ENCODE data around the gene RALGAPA2. TPM values are rescaled to one million over a fixed set of nuclear protein-coding genes. Genes with fewer than 3 reads are reported as not detected.

RALGAPA2 gene
- total and polyA plus RNA-seq, 2 experiments from 2014 or later: 14.5 to 35.5 TPM

DNA sequence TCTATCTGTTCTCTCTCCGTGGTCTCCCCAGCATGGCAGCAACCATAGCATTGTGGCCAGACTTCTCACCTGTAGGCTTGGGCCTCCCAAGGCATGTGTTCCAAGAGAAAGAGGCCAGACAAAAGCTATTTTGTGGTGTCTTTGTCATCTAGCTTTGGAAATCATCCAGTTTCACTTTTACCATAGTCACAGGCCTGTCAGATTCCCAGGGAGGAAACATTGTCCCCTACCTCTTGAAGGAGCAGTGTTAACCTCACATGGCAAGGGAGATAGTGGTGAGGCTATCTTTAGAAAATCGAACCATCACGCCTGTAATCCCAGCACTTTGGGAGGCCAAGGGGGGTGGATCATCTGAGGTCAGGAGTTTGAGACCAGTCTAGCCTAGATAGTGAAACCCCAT, 42.3 kb upstream of the RALGAPA2 start:
- TF ChIP-seq, protein P1, sequence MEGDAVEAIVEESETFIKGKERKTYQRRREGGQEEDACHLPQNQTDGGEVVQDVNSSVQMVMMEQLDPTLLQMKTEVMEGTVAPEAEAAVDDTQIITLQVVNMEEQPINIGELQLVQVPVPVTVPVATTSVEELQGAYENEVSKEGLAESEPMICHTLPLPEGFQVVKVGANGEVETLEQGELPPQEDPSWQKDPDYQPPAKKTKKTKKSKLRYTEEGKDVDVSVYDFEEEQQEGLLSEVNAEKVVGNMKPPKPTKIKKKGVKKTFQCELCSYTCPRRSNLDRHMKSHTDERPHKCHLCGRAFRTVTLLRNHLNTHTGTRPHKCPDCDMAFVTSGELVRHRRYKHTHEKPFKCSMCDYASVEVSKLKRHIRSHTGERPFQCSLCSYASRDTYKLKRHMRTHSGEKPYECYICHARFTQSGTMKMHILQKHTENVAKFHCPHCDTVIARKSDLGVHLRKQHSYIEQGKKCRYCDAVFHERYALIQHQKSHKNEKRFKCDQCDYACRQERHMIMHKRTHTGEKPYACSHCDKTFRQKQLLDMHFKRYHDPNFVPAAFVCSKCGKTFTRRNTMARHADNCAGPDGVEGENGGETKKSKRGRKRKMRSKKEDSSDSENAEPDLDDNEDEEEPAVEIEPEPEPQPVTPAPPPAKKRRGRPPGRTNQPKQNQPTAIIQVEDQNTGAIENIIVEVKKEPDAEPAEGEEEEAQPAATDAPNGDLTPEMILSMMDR (IDR thresholded peaks at IDR 0.05; ENCODE audit: low read depth, low read length): no peak

GRCh38 chr20:20752712-20753111, 40.3 kb upstream of the RALGAPA2 start:
- Histone ChIP-seq H3K27ac (no peak overlapping the region), H3K4me3 (no peak overlapping the region), H3K9me3 (ENCODE audit: low read depth) (no peaks in the 10 kb centered on the region), H3K36me3 (no peaks in the 10 kb centered on the region), H3K27me3 (no peaks in the 10 kb centered on the region), H3K4me1 (ENCODE audit: low read depth) (no peaks in the 10 kb centered on the region)
- TF ChIP-seq, protein P1 (IDR thresholded peaks at IDR 0.05; ENCODE audit: low read depth, low read length): no peak
- peak in 1 of 2 donors; percentile 8 for DNase-seq (ENCODE audit: low read depth in 1 of 2, low spot score in 1 of 2)

More for the DNA sequence above, 42.3 kb upstream of the RALGAPA2 start:
- Histone ChIP-seq H3K4me1 (ENCODE audit: low read depth) (no peaks in the 10 kb centered on the region), H3K27me3 (no peaks in the 10 kb centered on the region), H3K9me3 (ENCODE audit: low read depth) (no peaks in the 10 kb centered on the region), H3K4me3 (no peak overlapping the region), H3K27ac (no peak overlapping the region), H3K36me3 (no peaks in the 10 kb centered on the region)
- no peak for DNase-seq (ENCODE audit: low read depth in 1 of 2, low spot score in 1 of 2)

DNA sequence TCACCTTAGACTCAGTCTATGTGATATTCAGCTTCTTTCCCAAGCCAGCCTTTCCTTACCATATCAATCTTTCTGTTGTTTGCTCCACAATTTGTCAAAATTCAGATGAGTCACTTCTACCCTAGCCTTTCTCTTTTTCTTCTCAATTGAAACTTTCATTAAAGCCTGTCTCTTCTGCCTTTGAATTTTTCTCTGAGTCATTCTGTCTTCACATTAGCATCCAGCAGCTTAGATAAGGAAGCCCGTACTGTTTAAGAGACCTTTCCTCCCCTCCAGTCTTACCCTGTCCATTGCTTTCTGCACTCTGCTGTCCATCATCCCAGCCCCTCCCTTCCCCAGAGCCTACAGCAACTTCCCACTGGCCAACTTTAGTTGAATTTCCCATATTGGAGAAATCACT, 34.9 kb upstream of the RALGAPA2 start:
- H3K9me3 ChIP-seq (ENCODE audit: low read depth): no peaks in the 10 kb centered on the region
- H3K4me3 ChIP-seq: no peak overlapping the region
- H3K4me1 ChIP-seq (ENCODE audit: low read depth): peaks cover 17% of the 10 kb centered on the region
- TF ChIP-seq, protein P1 (IDR thresholded peaks at IDR 0.05; ENCODE audit: low read depth, low read length): no peak
- H3K27ac ChIP-seq: no peak overlapping the region
- H3K27me3 ChIP-seq: no peaks in the 10 kb centered on the region
- no peaks in the 10 kb centered on the region for H3K36me3 ChIP-seq
- no peak for DNase-seq (ENCODE audit: low read depth in 1 of 2, low spot score in 1 of 2)

DNA sequence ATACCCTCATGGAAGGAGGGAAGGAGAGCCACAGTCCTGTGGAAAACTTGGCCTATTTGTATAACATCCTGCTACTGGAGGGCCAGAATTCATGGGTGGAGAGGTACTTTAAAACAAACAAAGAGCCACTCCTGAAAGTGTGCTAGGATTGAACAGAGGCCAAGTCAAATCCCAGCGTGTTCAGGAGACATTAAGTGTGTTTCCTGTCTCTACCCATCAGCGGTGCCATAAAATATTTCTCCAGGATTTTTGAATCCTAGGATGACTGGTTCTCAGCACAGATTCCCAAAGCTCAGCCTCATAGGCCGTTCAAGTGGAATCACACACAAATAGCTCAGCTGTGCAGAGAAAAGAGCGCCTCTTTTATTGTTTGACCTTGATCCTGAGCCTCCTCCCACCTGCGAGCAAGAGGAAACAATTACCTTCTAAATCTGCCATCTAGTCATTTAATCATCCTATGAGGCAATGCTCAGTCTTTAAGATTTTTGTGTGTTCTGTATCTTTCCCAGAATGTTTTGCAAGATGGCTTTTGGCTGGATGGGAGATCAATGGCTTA, 31.8 kb upstream of the RALGAPA2 start:
- TF ChIP-seq, protein P1 (IDR thresholded peaks at IDR 0.05; ENCODE audit: low read depth, low read length): no peak
- no peaks in the 10 kb centered on the region for H3K9me3 ChIP-seq (ENCODE audit: low read depth)
- peaks cover 17% of the 10 kb centered on the region for H3K4me1 ChIP-seq (ENCODE audit: low read depth)
- H3K27me3 ChIP-seq: no peaks in the 10 kb centered on the region
- peak overlapping the region; percentile 82 for H3K27ac ChIP-seq
- no peaks in the 10 kb centered on the region for H3K36me3 ChIP-seq
- H3K4me3 ChIP-seq: no peak overlapping the region
- DNase-seq (ENCODE audit: low read depth in 1 of 2, low spot score in 1 of 2): no peak

- DNase-seq (ENCODE audit: low read depth in 1 of 2, low spot score in 1 of 2): peak; percentile 72 to 84
- Histone ChIP-seq H3K9me3 (ENCODE audit: low read depth) (no peaks in the 10 kb centered on the region), H3K36me3 (no peaks in the 10 kb centered on the region), H3K27me3 (no peaks in the 10 kb centered on the region), H3K27ac (peak overlapping the region; percentile 82), H3K4me3 (no peak overlapping the region), H3K4me1 (ENCODE audit: low read depth) (peaks cover 17% of the 10 kb centered on the region)
- TF ChIP-seq, protein P1 (IDR thresholded peaks at IDR 0.05; ENCODE audit: low read depth, low read length): no peak
Measured at GRCh38 chr20:20743511-20744169, 31.2 kb upstream of the RALGAPA2 start.
